ENCODE measurements around the gene MAPKAPK5.
"Not testable (repeated sequence)": the region's sequence is repeated elsewhere in the genome, so short reads cannot be mapped to it uniquely, and the experiment has no call there.

The MAPKAPK5 gene, protein sequence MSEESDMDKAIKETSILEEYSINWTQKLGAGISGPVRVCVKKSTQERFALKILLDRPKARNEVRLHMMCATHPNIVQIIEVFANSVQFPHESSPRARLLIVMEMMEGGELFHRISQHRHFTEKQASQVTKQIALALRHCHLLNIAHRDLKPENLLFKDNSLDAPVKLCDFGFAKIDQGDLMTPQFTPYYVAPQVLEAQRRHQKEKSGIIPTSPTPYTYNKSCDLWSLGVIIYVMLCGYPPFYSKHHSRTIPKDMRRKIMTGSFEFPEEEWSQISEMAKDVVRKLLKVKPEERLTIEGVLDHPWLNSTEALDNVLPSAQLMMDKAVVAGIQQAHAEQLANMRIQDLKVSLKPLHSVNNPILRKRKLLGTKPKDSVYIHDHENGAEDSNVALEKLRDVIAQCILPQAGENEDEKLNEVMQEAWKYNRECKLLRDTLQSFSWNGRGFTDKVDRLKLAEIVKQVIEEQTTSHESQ
- 25.2 to 91.4 (median 63.1) reads per million in 18 experiments for total RNA-seq

GRCh38 chr12:111841750-111842555 is at the start of gene MAPKAPK5:
MAPKAPK5 (plus strand) TSS chr12:111842228; CDS start chr12:111842734, 506 bp downstream.
- peak; percentile 96 to 97 for DNase-seq

- DNase-seq, result no peak
Measured at GRCh38 chr12:111792856-111793235, 49.2 kb upstream of the MAPKAPK5 start.

GRCh38 chr12:111798182-111798581 is 43.8 kb upstream of the MAPKAPK5 start:
- DNase-seq, result no peak

DNA sequence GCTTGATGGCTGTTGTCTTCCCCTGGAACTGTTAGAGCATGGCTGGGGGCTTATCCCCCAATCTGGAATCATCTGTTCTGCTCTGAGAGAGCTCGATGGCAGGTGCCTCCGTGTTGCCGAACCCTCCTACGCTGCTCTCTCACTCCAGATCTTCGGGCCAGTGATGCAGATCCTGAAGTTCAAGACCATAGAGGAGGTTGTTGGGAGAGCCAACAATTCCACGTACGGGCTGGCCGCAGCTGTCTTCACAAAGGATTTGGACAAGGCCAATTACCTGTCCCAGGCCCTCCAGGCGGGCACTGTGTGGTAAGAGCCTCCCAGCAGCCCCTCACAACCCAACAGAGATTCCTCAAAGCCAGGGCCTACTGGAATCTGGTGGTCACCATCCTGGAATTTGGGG is 42.3 kb upstream of the MAPKAPK5 start:
- no peak for DNase-seq

- no peak for DNase-seq
Measured at GRCh38 chr12:111803038-111803626, 38.9 kb upstream of the MAPKAPK5 start.

- no peak for DNase-seq
Measured at GRCh38 chr12:111803851-111804250, 38.2 kb upstream of the MAPKAPK5 start.

- DNase-seq, result no peak
Measured at GRCh38 chr12:111806304-111806703, 35.7 kb upstream of the MAPKAPK5 start.

GRCh38 chr12:111807232-111807631 is 34.8 kb upstream of the MAPKAPK5 start:
- no peak for DNase-seq

- peak; percentile 82 to 86 for DNase-seq
Measured at GRCh38 chr12:111812881-111813741, 28.9 kb upstream of the MAPKAPK5 start.

DNA sequence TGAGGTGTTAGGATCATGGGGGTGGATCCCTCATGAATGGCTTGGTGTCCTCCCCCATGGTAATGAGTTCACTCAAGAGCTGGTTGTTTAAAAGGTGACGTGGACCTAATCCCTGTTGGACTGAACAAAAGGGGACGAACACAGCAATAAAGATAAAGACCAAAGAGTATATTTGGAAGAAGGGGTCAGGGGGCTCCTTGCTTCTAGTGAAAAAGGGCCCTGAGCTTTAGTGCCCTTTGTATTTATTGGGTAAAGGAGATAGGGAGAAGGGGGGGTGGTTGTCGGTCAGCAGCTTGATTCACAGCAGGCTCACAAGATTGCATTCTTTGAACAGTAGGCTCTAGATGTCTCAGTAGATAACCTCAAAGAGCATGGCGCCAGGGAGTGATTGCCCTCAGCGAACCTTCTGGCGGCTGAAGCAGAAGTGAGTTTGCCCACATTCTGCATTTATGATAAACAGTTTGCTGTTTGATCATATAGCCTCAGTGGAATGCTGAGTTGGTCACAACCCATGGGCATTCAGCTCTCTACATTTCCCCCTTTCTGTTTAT is 25.9 kb upstream of the MAPKAPK5 start:
- no peak for DNase-seq

- peak in 1 of 2 donors; percentile 44 for DNase-seq
Measured at GRCh38 chr12:111816898-111817297, 25.1 kb upstream of the MAPKAPK5 start.

- no peak for DNase-seq
Measured at GRCh38 chr12:111818340-111818739, 23.7 kb upstream of the MAPKAPK5 start.

- DNase-seq, result no peak
Measured at GRCh38 chr12:111819191-111820158, 22.6 kb upstream of the MAPKAPK5 start.

DNA sequence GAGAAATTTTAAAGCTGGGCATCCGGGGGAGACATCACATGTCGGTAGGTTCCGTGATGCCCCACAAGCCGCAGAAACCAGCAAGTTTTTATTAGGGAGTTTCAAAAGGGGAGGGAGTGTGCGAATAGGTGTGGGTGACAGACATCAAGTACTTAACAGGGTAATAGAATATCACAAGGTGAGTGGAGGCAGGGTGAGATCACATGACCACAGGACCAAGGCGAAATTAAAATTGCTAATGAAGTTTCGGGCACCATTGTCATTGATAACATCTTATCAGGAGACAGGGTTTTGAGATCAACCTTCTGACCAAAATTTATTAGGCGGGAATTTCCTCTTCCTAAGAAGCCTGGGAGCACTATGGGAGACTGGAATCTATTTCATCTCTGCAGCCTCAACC is 21.2 kb upstream of the MAPKAPK5 start:
- not testable (repeated sequence) for DNase-seq

- DNase-seq, result peak; percentile 46 to 75
Measured at GRCh38 chr12:111822886-111823285, 19.1 kb upstream of the MAPKAPK5 start.

- DNase-seq, result peak in 1 of 2 donors; percentile 20
Measured at GRCh38 chr12:111823891-111824290, 18.1 kb upstream of the MAPKAPK5 start.

DNA sequence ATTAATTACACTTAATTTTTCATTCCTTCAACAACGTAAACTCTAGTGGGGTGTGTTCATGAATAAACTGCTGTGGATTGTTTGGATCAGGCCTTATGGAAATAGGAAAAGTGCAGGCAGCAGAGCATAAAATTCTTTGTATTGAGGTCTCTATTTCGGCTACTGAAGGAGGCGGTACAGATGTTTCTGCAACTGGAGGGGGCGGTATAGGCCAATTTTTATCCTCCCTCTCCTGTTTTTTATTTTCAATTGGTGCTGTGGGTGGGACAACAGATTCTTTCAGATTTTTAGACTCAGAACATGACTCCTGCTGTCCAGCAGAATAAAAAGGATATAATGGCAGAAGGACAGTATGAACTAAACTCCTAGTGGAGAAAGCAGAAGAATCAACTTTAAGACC is 17.7 kb upstream of the MAPKAPK5 start:
- DNase-seq, result peak; percentile 28 to 46

DNA sequence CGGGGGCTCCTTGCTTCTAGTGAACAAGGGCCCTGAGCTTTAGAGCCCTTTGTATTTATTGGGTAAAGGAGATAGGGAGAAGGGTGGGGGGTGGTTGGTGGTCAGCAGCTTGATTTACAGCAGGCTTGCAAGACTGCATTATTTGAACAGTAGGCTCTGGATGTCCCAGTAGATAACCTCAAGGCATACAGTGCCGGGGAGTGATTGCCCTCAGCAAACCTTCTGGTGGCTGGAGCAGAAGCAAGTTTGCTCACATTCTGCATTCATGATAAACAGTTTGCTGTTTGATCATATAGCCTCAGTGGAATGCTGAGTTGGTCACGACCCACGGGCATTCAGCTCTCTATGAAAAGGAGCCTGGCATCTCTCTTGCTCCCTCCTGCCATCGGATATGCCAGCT is 16.5 kb upstream of the MAPKAPK5 start:
- no peak for DNase-seq

DNA sequence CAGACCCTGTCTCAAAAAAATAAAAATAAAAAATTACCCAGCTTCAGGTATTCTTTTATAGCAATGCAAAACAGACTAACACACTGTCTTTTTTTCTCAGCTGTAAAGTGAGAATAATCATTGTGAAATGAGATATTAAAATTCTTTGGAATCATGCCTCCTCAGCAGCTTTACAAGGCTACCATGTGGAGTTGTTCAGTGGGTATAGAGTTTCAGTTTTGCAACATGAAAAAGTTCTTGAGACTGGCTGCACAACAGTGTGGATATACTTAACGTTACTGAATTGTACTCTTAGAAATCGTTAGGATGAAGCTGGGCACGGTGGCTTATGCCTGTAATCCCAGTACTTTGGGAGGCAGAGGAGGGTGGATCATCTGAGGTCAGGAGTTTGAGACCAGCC is 15.7 kb upstream of the MAPKAPK5 start:
- no peak for DNase-seq

DNA sequence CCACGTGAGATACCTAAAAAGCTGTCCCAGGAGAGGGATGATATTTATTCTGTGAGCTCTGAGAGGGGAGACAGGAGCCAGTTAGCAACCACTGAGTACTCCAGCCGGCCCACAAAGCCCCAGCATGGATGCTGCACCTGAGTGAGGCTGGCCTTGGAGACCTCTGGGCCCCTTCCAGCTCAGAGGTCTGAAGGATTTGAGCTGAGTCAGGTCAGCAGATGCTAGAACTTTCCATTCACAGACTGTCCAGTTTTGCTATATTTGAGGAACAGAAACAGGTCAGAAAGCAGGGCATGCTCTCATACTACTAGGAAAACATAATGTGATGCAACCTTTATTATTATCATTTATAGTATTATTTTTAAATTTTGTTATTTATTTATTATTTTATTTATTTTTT is 15.0 kb upstream of the MAPKAPK5 start:
- DNase-seq, result peak; percentile 51 to 62

DNA sequence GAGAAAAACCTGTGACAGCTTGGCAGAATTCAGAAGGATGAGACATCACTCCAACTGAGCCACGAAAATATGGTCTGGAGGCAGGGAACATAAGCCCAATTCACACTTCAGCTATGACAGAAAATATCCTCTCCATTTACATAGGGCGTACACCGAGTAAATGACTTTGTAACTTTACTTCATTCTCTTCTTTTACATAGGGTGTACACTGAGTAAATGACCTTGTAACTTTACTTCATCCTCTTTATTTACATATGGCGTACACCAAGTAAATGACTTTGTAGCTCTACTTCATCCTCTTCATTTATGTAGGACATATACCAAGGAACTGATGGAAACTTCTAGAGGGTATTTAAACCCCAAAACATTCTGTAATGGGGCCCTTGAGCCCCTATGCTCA is 14.1 kb upstream of the MAPKAPK5 start:
- DNase-seq, result no peak
